NAMALWA (cell line): ENCODE data around the gene CETP.
"Not testable (repeated sequence)": the region's sequence is repeated elsewhere in the genome, so short reads cannot be mapped to it uniquely, and the experiment has no call there.

Experiments
- DNase-seq: peaks from one replicate; pipeline ENCODE4 v3.0.0-alpha.2; 2015; ENCODE audit warnings: low spot score

Gene CETP

GRCh38 chr16:56934599-56935145 lies 27.1 kb upstream of the CETP start:
- not testable (repeated sequence) for DNase-seq

- no peak for DNase-seq
Observed at GRCh38 chr16:56935201-56935600, 26.5 kb upstream of the CETP start.

- DNase-seq = no peak
Observed at GRCh38 chr16:56936491-56936890, 25.3 kb upstream of the CETP start.

GRCh38 chr16:56936950-56937349 lies 24.8 kb upstream of the CETP start:
- no peak for DNase-seq

- DNase-seq = peak; percentile 45
Observed at GRCh38 chr16:56938664-56939513, 22.9 kb upstream of the CETP start.

GRCh38 chr16:56939801-56940200 lies 21.9 kb upstream of the CETP start:
- DNase-seq = no peak

GRCh38 chr16:56941092-56941491 lies 20.7 kb upstream of the CETP start:
- peak; percentile 58 for DNase-seq

- peak; percentile 43 for DNase-seq
Observed at GRCh38 chr16:56941856-56942331, 19.9 kb upstream of the CETP start.

GRCh38 chr16:56943761-56944375 lies 17.9 kb upstream of the CETP start:
- DNase-seq = no peak

GRCh38 chr16:56944954-56945839 lies 16.6 kb upstream of the CETP start:
- DNase-seq = peak; percentile 42

- no peak for DNase-seq
Observed at GRCh38 chr16:56945847-56946527, 15.8 kb upstream of the CETP start.

- peak; percentile 46 for DNase-seq
Observed at GRCh38 chr16:56946767-56947603, 14.8 kb upstream of the CETP start.

- DNase-seq = no peak
Observed at GRCh38 chr16:56947604-56947995, 14.2 kb upstream of the CETP start.

GRCh38 chr16:56948234-56948633 lies 13.5 kb upstream of the CETP start:
- no peak for DNase-seq

- DNase-seq = no peak
Observed at GRCh38 chr16:56950051-56950450, 11.7 kb upstream of the CETP start.

GRCh38 chr16:56950455-56950854 lies 11.3 kb upstream of the CETP start:
- no peak for DNase-seq

GRCh38 chr16:56950881-56951771 lies 10.6 kb upstream of the CETP start:
- DNase-seq = peak; percentile 92

GRCh38 chr16:56953006-56953405 lies 8.7 kb upstream of the CETP start:
- no peak for DNase-seq

GRCh38 chr16:56956076-56956475 lies 5.7 kb upstream of the CETP start:
- DNase-seq = no peak

- DNase-seq = peak; percentile 35
Observed at GRCh38 chr16:56956756-56957155, 5.0 kb upstream of the CETP start.
